ENCODE data around the gene SPINK13. TPM values are rescaled to one million over a fixed set of nuclear protein-coding genes. Genes with fewer than 3 reads are reported as not detected.

Gene SPINK13
- total and polyA plus RNA-seq, 12 donors: 0.46 to 16.1 (median 2.3) TPM; not detected in 3

- no peaks in the 10 kb centered on the region for H3K9me3 ChIP-seq (replicated peaks in 1 of 3)
- no peak for DNase-seq
- no peaks in the 10 kb centered on the region for H3K4me1 ChIP-seq (replicated peaks in 1 of 2)
- intact Hi-C loops (cut with DNase I): no loop called here
- no peaks in the 10 kb centered on the region for H3K36me3 ChIP-seq (replicated peaks in 1 of 2)
- WGBS, 4 donors: 86 to 92% (median 89%) methylated on average over 3 of the region's 3 CpGs
- no peak overlapping the region for H3K4me3 ChIP-seq
- no peak overlapping the region for H3K27ac ChIP-seq
- H3K27me3 ChIP-seq: no peaks in the 10 kb centered on the region
- TF ChIP-seq CTCF (IDR thresholded peaks at IDR 0.05) (no peak), POLR2A (IDR thresholded peaks at IDR 0.05) (no peak)
These were observed 40.1 kb upstream of the SPINK13 start for GRCh38 chr5:148228392-148228984.

- Histone ChIP-seq H3K27ac (no peak overlapping the region), H3K36me3 (replicated peaks in 1 of 2) (no peaks in the 10 kb centered on the region), H3K4me3 (no peak overlapping the region), H3K4me1 (replicated peaks in 1 of 2) (no peaks in the 10 kb centered on the region), H3K27me3 (no peaks in the 10 kb centered on the region), H3K9me3 (replicated peaks in 1 of 3) (no peaks in the 10 kb centered on the region)
- intact Hi-C loops (cut with DNase I): no loop called here
- DNase-seq: no peak
- TF ChIP-seq CTCF (IDR thresholded peaks at IDR 0.05) (no peak), POLR2A (IDR thresholded peaks at IDR 0.05) (no peak)
These were observed 38.8 kb upstream of the SPINK13 start for GRCh38 chr5:148229840-148230239.

- intact Hi-C loops (cut with DNase I): no loop called here
- H3K27ac ChIP-seq: no peak overlapping the region
- H3K4me1 ChIP-seq (replicated peaks in 1 of 2): no peaks in the 10 kb centered on the region
- TF ChIP-seq CTCF (IDR thresholded peaks at IDR 0.05) (no peak), POLR2A (IDR thresholded peaks at IDR 0.05) (no peak)
- WGBS, 4 donors: 89 to 93% (median 90%) methylated on average over 7 of the region's 7 CpGs
- DNase-seq: no peak
- H3K27me3 ChIP-seq: no peaks in the 10 kb centered on the region
- H3K4me3 ChIP-seq: no peak overlapping the region
- H3K9me3 ChIP-seq (replicated peaks in 1 of 3): no peaks in the 10 kb centered on the region
- H3K36me3 ChIP-seq (replicated peaks in 1 of 2): no peaks in the 10 kb centered on the region
These were observed 38.4 kb upstream of the SPINK13 start for GRCh38 chr5:148230240-148230639.

- no peaks in the 10 kb centered on the region for H3K9me3 ChIP-seq (replicated peaks in 1 of 3)
- no peaks in the 10 kb centered on the region for H3K4me1 ChIP-seq (replicated peaks in 1 of 2)
- 23 to 38% (median 27%) methylated on average over 4 of the region's 4 CpGs for WGBS, 4 donors
- intact Hi-C loops (cut with DNase I): no loop called here
- no peak for DNase-seq
- H3K4me3 ChIP-seq: no peak overlapping the region
- no peaks in the 10 kb centered on the region for H3K36me3 ChIP-seq (replicated peaks in 1 of 2)
- TF ChIP-seq CTCF (IDR thresholded peaks at IDR 0.05) (no peak), POLR2A (IDR thresholded peaks at IDR 0.05) (no peak)
- peaks cover 6% of the 10 kb centered on the region for H3K27me3 ChIP-seq
- H3K27ac ChIP-seq: no peak overlapping the region
These were observed 30.7 kb upstream of the SPINK13 start for GRCh38 chr5:148237785-148238417.
